NCI-H524 (cell line): Measurements from ENCODE around the gene CD37.

Experiments used
- DNase-seq, 2 experiments: peaks; one replicate each; lab custom pipeline; 2025; lab: John Stamatoyannopoulos, UW

The CD37 gene

DNA sequence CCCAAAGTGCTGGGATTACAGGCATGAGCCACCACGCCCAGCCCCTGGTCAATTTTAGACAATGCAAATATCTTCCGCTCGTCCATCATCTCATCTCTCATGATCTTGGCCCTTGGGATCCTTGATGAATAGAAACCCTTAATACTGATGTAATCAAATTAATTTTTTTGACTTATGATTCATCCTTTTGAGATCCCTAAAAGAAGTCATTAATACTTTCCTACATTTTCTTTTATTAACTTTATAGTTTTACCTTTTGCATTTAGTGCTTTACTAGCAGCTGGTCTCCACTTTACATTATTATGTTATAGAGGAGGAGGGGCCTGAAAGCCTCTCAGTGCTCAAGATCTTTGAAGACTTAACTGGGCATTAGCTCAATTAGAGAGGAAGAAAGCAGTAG lies 45.2 kb downstream of the CD37 start:
- no peak for DNase-seq

DNA sequence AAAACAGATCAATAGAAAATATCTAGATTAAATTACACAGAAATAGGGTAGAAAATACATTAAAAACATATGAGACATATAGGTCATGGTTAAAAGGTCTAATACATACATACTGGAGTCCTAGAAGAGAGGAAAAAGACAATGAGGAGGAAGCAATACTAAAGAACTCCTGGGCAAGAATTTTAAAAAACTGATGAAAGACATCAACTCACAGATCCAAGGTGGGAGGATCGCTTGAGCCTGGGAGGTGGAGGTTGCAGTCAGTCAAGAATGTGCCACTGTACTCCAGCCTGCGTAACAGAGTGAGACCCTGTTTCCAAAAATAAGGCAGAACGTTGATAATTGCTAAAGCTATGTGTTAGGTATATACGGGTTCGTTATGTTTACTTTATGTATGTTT lies 47.4 kb downstream of the CD37 start:
- DNase-seq = no peak

GRCh38 chr19:49383599-49383998 lies 48.4 kb downstream of the CD37 start:
- DNase-seq = no peak

DNA sequence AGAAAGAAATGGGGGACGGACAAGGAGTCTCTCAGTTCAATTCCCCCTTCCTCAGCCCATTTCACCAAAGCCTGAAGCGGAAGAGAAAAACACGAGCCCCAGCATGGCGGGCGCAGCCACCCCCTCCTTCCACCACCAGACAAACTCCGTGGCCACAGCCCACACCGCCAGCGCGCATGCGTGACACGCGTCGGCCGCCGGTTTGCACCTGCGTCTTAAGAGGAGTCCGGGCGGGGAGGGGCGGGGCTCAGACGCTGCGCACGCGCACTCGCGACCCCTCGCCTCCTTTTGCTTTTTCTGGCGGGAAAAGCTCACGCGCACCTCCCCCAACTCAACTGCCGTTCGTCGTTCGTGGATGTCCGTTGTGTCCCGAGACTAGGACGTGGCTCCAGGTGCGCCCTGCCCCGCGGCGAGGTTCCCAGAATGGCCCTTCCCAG lies 52.7 kb downstream of the CD37 start, which contains the start of gene KASH5:
TSS of gene KASH5 (plus strand) at position 314 of the 437 bp plus-strand sequence. CDS start 2,635 bp downstream, outside the sequence.
- DNase-seq = no peak

- no peak for DNase-seq
Observed at GRCh38 chr19:49389406-49389805, 54.2 kb downstream of the CD37 start.
